Activated CD8-positive, alpha-beta memory T cell treated with anti-CD3 and anti-CD28 coated beads, Interleukin-2, amount 50 U/mL, for 24 hours (primary cell): ENCODE results near the gene AOC1.
"Not testable (repeated sequence)": the region's sequence is repeated elsewhere in the genome, so short reads cannot be mapped to it uniquely, and the experiment has no call there.

Experiments
- DNase-seq: peaks from one replicate; pipeline ENCODE4 v3.0.0-alpha.2; 2020; ENCODE audit errors: extremely low read depth

The AOC1 gene, protein sequence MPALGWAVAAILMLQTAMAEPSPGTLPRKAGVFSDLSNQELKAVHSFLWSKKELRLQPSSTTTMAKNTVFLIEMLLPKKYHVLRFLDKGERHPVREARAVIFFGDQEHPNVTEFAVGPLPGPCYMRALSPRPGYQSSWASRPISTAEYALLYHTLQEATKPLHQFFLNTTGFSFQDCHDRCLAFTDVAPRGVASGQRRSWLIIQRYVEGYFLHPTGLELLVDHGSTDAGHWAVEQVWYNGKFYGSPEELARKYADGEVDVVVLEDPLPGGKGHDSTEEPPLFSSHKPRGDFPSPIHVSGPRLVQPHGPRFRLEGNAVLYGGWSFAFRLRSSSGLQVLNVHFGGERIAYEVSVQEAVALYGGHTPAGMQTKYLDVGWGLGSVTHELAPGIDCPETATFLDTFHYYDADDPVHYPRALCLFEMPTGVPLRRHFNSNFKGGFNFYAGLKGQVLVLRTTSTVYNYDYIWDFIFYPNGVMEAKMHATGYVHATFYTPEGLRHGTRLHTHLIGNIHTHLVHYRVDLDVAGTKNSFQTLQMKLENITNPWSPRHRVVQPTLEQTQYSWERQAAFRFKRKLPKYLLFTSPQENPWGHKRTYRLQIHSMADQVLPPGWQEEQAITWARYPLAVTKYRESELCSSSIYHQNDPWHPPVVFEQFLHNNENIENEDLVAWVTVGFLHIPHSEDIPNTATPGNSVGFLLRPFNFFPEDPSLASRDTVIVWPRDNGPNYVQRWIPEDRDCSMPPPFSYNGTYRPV

DNA sequence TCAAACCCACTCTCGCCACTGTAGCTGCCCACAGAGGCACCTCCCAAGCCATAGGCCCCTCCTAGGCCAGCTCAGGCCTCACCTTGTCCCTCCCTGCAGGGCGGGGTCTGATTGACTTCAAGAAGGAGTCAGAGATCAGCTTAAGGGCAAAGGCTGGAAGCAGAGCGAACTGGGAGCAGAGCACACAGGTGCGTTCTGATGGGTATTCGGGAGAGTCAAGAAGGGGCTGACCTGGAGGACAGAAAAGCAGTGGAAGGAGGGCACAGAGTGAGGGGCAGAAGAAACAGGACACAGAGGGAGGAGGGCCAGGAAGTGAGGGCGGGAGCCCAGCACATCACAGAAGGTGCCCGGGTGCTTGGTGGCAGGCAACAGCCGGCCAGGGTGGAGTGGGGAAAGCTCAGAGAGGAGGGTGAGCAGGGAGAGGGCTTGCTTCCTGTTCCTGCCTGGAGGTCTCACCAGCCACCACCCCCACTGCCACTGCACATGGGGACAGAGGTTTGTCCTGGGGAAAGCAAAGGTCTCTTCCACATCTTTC, at the start of gene AOC1:
TSS of gene AOC1 (plus strand) at position 147 of the 535 bp plus-strand sequence. CDS start 3,954 bp downstream, outside the sequence.
- no peak for DNase-seq

DNA sequence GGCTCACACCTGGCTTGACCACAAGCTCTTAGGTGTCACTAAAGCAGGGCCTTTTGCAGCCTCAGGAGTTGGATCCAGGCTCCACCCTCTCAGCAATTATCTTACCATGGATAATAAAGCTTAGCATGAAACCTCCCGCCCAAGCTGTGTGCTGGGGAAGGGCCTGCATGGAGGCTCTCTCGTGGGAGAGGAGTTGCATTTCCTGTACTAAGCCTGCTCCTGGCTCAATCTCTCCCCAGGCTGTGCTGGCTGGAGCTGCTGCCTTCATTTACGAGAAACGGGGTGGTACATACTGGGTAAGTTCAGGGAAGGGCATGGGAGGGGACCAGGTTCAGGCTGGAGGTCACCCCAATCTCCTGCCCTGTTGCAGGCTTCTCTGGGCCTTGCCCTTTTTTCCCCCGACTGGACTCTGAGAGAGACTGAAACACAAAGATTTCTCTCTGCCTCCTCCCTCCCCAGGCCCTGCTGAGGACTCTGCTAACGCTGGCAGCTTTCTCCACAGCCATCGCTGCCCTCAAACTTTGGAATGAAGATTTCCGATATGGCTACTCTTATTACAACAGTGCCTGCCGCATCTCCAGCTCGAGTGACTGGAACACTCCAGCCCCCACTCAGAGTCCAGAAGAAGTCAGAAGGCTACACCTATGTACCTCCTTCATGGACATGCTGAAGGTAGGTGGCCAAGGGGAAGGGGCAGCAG, 49.0 kb upstream of the AOC1 start:
- no peak for DNase-seq

DNA sequence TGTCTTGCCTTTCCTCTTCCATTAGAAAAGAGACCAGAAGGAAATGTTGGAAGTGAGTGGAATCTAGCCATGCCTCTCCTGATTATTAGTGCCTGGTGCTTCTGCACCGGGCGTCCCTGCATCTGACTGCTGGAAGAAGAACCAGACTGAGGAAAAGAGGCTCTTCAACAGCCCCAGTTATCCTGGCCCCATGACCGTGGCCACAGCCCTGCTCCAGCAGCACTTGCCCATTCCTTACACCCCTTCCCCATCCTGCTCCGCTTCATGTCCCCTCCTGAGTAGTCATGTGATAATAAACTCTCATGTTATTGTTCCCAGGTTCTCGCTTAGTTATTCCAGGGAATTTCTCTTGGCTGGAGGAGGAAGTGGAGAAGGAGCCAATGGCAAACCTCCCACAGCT, 47.5 kb upstream of the AOC1 start:
- DNase-seq = no peak

DNA sequence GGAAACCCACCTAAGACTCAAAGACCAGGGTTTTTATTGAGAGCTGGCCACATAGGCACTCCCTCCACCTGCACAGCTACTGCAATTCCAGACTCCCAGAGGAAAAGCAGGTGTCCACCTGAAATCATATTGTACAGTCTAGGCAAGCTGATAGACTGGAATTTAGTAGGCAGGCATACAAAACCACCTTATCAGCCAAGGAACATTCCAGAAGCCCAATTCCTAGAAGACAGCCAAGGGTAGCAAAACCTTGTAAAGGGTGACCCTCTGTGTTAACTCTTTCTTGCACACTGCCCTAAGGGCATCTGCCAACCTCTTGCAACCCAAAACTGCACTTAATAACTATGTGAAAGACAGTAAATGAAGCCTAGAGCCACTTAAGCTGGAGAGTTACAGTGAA, 46.5 kb upstream of the AOC1 start:
- no peak for DNase-seq

- no peak for DNase-seq
These were observed 45.9 kb upstream of the AOC1 start for GRCh38 chr7:150806454-150806853.

GRCh38 chr7:150806863-150807262, 45.5 kb upstream of the AOC1 start:
- DNase-seq = no peak

- DNase-seq = not testable (repeated sequence)
These were observed 44.5 kb upstream of the AOC1 start for GRCh38 chr7:150807616-150808438.

- DNase-seq = no peak
These were observed 37.9 kb upstream of the AOC1 start for GRCh38 chr7:150814328-150815001.

- no peak for DNase-seq
These were observed 33.3 kb upstream of the AOC1 start for GRCh38 chr7:150818971-150819370.

DNA sequence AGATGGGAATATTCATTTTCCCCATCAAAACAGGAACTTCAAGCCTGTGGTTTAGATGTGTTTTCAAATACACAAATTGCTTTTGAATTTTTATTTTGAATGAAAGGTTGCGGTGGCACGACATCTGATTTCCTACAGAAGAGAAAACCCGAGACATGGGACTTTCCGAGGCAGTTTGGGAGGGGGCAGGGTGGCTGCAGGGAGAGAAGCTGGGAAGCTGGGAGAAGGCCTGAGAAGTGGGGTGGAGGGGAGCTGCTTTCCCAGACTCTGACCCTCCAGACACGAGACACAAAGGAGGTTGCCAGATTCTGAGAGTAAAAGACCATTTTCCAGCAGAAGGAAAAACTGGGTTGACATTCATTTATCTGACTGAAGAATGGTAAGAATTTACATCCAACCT, 32.2 kb upstream of the AOC1 start:
- DNase-seq = no peak

- DNase-seq = no peak
These were observed 31.6 kb upstream of the AOC1 start for GRCh38 chr7:150820578-150821198.

GRCh38 chr7:150823043-150823442, 29.3 kb upstream of the AOC1 start:
- no peak for DNase-seq

- DNase-seq = no peak
These were observed 28.7 kb upstream of the AOC1 start for GRCh38 chr7:150823484-150824126.

- DNase-seq = no peak
These were observed 27.7 kb upstream of the AOC1 start for GRCh38 chr7:150824379-150825177.

DNA sequence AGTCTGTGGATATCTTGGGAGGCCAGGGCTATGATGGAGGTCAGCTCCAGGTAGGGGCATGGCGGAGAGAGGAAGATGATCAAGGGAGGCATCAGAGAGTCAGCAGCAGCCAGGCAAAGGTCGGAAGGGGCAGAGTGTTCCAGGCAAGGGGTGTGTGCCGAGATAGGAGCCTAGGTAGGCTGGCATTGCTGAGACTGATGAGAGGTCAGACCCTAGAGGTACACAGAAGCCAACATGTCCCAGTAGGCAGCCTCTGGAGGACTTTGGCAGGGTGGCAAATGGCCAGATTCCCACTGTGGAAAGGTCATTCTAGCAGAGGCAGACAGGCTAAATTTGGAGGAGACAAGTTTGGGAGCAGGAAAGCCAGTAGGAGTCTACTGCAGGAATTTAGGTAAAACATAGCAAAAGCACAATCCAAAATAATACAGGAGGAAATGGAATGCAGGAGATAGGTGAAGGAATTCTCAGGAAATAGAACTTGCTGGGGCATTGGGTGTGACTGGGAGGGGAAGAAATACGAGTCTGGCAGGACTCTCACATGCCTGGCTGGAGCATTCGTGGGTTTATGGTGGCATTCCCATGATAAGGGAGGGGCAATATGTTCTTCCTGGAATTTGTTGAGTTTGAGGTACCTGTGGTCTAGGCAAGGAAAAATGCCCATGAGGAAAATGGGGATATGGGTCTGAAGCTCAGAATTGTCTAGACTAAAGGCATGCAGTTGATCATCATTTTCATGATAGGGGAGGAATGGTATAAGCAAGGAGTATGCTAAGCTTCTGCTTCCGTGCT, 26.1 kb upstream of the AOC1 start:
- DNase-seq = no peak

- DNase-seq = no peak
These were observed 23.9 kb upstream of the AOC1 start for GRCh38 chr7:150828384-150828783.

DNA sequence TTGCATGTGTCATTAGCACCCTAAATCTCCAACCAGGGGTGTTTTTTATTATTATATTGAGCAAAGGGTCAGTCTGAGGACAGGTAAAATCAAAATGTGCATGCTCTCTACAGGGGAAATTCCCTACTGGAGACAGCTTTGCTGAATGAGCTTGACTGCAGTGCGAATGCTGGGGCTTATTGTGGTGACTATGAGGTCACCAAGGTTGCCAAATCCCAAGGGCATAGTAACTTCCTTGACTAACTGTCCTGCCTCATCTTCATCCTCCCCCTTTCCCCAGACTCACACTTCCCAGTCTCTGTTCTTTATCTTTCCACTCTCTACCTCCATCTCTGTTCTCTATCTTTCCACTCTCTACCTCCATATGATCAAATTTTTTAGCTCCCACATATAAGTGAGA, 22.9 kb upstream of the AOC1 start:
- no peak for DNase-seq

DNA sequence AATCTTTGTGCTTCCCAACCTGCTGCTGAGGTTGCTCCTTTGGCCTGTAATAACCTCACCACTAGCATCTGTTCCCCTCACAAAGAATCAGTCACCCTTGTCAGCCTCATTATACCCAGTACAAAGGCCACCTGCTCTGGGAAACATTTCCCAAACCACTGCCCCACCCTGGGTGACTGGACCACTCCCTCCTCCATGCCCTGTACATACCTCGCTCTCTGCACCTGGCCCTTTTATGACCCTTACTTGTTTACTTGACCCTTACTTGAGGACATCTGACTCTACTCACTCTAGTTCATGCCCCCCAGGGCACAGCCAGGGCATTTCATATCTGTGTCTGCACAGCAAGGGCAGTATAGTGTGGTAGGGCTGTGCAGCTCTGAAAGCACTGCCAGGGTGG, 21.4 kb upstream of the AOC1 start:
- DNase-seq = no peak
